Right cardiac atrium (tissue), 5 donors: Measurements from ENCODE around the gene IRF2BP1. TPM values are rescaled to one million over a fixed set of nuclear protein-coding genes. Genes with fewer than 3 reads are reported as not detected.
A peak's percentile ranks its signal among the peaks of the same experiment; 100 is the strongest.
"Not testable (repeated sequence)": the region's sequence is repeated elsewhere in the genome, so short reads cannot be mapped to it uniquely, and the experiment has no call there.

Experiments
- ATAC-seq, 2 donors: fragments of 200-7000 bp; cut with Tn5 transposase; one replicate each; pipeline versions ENCODE4 v1.8.0 to v1.9.1; 2020; ENCODE audit warnings: moderate library complexity in 2 of 2, mild to moderate bottlenecking in 1 of 2
- DNase-seq, 3 donors: peaks; one replicate each; pipeline ENCODE4 v3.0.0-alpha.2; 2020
- H3K27ac ChIP-seq: one replicate; pipeline ENCODE4 v1.5.1; 2013; ENCODE audit warnings: mild to moderate bottlenecking, low read length, control low read depth, moderate library complexity
- H3K27me3 ChIP-seq: one replicate; pipeline ENCODE4 v1.6.1; 2013; ENCODE audit not compliant: control insufficient read depth, insufficient read depth
- H3K4me1 ChIP-seq: one replicate; pipeline ENCODE4 v1.6.1; 2013; ENCODE audit warnings: low read length; ENCODE audit not compliant: control insufficient read depth, insufficient read depth
- H3K4me3 ChIP-seq: one replicate; pipeline ENCODE4 v1.5.1; 2013; ENCODE audit warnings: low read length, control low read depth
- H3K9me3 ChIP-seq: one replicate; pipeline ENCODE4 v1.6.1; 2013; ENCODE audit warnings: low read length; ENCODE audit not compliant: control insufficient read depth
- WGBS: extraction: QIAGEN DNeasy Blood & Tissue Kit; methylation state at CpG from one replicate; pipeline ENCODE4 v1.1.7; 2013; 5-methylcytosine and 5-hydroxymethylcytosine counted together
- intact Hi-C, 4 donors: fragments of 100-400 bp; cut with DNase I; formaldehyde crosslinking; loops; one replicate each; pipeline versions ENCODE4 v1.11.0 to v1.14.0; 2022 to 2023
- polyA plus RNA-seq: library from polyadenylated mRNA; stranded (reverse); fragments of 200-250 nt; gene quantifications from one replicate; pipeline ENCODE4 v1.2.3, GENCODE V29; 2013
- total RNA-seq, 4 donors: library from RNA; stranded (reverse); fragmentation: NEBNext Ultra II Directional; extraction: Animal tissue kit (Norgen Biotek cat#: 25700); gene quantifications; one replicate each; pipeline ENCODE4 v1.2.1, GENCODE V29; 2021
- donor health status: healthy with polysubstance abuse.
- donor health status: DM: no; HTN: yes; CAD: no.
- donor health status: DM: no; HTN: no; CAD: no.
- donor health status: DM: no; HTN: yes; CAD: no; lungs with severe emphysema.
- donor health status: DM: yes; HTN: yes; CAD: no.

Gene IRF2BP1
- total and polyA plus RNA-seq, 5 donors, result 17.5 to 23.4 (median 21.6) TPM

GRCh38 chr19:45901912-45902650 is 16.1 kb upstream of the IRF2BP1 start, which contains the start of gene MYPOP:
TSS of gene MYPOP (minus strand) at chr19:45902613. CDS start at chr19:45901773, 840 bp downstream.
- Histone ChIP-seq H3K4me1 (peaks cover 4% of the 10 kb centered on the region), H3K27ac (peak within 1 kb of the TSS; percentile 68), H3K27me3 (no peaks in the 10 kb centered on the region), H3K4me3 (peak within 1 kb of the TSS; percentile 91), H3K9me3 (no peaks in the 10 kb centered on the region)
- WGBS, result under 1% methylated on average over 40 of the region's 47 CpGs
- peak in 2 of 3 donors; percentile 62 to 64 for DNase-seq
- no peak for ATAC-seq
- intact Hi-C loops, result loop anchor here in 1 of 4 donors (10.0 kb wide), 1 partner anchor 93 kb away; the partner anchor contains the start of gene CCDC61

GRCh38 chr19:45901432-45901911 is 15.5 kb upstream of the IRF2BP1 start:
- 10% methylated on average over 69 of the region's 69 CpGs for WGBS
- no peaks in the 10 kb centered on the region for H3K9me3 ChIP-seq
- intact Hi-C loops, result loop anchor here in 1 of 4 donors (10.0 kb wide), 1 partner anchor 93 kb away; the partner anchor contains the start of gene CCDC61
- DNase-seq (peak; percentile 59 to 80 (median 80)), ATAC-seq (no peak)
- H3K4me3 ChIP-seq, result peak overlapping the region; percentile 91
- no peaks in the 10 kb centered on the region for H3K27me3 ChIP-seq
- H3K27ac ChIP-seq, result no peak overlapping the region
- peaks cover 4% of the 10 kb centered on the region for H3K4me1 ChIP-seq

DNA sequence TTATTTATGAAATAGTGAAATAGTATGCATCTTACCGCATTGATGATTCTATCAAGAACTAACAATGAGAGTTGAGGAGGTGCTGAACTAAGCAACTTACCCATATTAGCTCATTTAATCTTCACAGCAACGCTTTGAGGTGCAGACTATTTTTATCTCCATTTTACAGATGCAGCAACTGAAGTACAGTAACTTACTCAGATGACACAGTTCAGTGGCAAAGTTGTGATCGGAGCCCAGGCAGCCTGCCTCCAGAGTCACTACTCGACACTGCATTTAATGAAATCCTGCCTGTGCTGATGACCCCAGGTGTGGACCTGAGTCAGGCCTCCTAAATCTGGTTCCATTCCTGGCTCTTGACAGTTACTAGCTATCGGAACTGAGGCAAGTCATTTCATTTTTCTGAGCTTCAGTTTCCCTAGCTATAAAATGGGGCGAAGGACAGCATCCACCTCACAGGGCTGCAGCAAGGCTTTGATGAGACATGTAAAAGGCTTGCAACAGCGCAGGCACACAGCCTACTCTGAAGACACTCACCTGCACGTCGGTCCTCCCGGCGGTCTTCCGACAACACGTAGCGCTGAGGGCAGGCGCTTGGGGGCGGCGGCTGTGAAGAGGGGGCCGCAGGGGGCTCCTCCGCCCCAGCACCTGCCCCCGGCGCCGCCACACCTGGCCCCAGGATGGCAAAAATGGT is 14.9 kb upstream of the IRF2BP1 start:
- Histone ChIP-seq H3K27me3 (no peaks in the 10 kb centered on the region), H3K9me3 (no peaks in the 10 kb centered on the region), H3K27ac (no peak overlapping the region), H3K4me3 (peak overlapping the region; percentile 91), H3K4me1 (peaks cover 4% of the 10 kb centered on the region)
- intact Hi-C loops, result loop anchor here in 1 of 4 donors (10.0 kb wide), 1 partner anchor 94 kb away; the partner anchor contains the start of gene CCDC61
- DNase-seq (peak in 2 of 3 donors; percentile 6 to 21), ATAC-seq (no peak)
- WGBS, result 60% methylated on average over 22 of the region's 22 CpGs

DNA sequence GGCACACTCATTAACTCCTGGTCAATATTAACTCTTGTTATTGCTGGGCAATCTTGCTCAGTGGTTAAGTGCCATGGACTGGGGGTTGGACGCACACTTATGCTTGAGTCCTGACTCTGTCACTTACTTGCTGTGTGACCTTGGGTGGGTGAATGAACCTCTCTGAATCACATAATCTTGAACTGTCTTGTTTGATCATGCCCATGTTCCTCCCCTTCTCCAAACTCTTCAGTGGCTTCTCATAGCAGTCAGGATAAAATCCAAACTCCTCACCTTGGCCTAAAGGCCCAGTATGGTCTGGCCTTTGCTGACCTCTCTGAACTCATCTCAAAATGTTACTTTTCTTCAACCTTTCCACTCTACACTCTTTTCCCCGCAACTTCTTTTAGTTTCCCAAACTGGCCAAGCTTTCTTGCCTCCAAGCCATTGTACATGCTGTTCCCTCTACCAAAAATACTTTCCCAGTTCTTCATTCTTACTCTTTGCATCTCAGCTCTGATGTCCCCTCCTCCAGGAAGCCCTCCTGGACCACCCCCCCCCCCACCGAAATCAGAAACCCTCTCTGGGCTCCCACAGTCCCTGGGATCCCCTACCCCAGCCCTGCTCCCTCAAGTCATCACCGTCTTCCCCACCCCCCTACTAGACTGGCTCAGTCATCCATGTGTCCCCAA is 14.1 kb upstream of the IRF2BP1 start:
- WGBS, result 94% methylated on average over 4 of the region's 4 CpGs
- peak in 2 of 3 donors; percentile 3 to 20 for DNase-seq
- ATAC-seq, result no peak
- H3K9me3 ChIP-seq, result no peaks in the 10 kb centered on the region
- intact Hi-C loops, result loop anchor here in 1 of 4 donors (10.0 kb wide), 1 partner anchor 95 kb away; the partner anchor contains the start of gene CCDC61
- H3K27ac ChIP-seq, result no peak overlapping the region
- no peak overlapping the region for H3K4me3 ChIP-seq
- no peaks in the 10 kb centered on the region for H3K27me3 ChIP-seq
- peaks cover 4% of the 10 kb centered on the region for H3K4me1 ChIP-seq

GRCh38 chr19:45899253-45899652 is 13.3 kb upstream of the IRF2BP1 start:
- 97% methylated on average over 7 of the region's 7 CpGs for WGBS
- intact Hi-C loops, result no loop called here
- DNase-seq, result peak in 2 of 3 donors; percentile 11 to 22

DNA sequence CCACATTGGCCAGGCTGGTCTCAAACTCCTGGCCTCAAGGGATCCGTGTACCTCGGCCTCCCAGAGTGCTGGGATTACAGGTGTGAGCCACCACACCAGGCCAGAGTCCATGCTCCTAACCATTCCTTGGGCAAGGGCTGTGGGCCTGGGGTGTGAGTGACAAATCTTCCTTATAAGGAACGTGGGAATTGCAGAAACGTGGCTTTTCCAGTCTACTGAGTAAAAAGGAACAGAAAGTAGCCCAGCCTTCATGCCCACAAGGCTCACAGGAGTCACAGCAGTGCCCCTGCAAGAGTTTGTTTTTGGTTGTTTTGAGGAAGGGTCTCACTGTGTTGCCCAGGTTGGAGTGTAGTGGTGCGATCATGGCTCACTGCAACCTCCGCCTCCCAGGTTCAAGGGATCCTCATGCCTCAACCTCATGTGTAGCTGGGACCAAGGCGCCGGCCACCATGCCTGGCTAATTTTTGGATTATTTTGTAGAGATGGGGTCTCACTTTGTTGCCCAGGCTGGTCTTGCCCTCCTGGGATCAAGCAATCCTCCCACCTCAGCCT is 11.4 kb upstream of the IRF2BP1 start:
- WGBS, result 90% methylated on average over 8 of the region's 8 CpGs
- Histone ChIP-seq H3K27ac (no peak overlapping the region), H3K9me3 (no peaks in the 10 kb centered on the region), H3K27me3 (no peaks in the 10 kb centered on the region), H3K4me1 (peaks cover 4% of the 10 kb centered on the region), H3K4me3 (no peak overlapping the region)
- DNase-seq (peak in 2 of 3 donors; percentile 14 to 21), ATAC-seq (no peak)
- intact Hi-C loops, result no loop called here

More at GRCh38 chr19:45899253-45899652, 13.3 kb upstream of the IRF2BP1 start:
- no peak overlapping the region for H3K4me3 ChIP-seq
- no peak overlapping the region for H3K27ac ChIP-seq
- no peaks in the 10 kb centered on the region for H3K27me3 ChIP-seq
- ATAC-seq, result no peak
- no peaks in the 10 kb centered on the region for H3K9me3 ChIP-seq
- H3K4me1 ChIP-seq, result peaks cover 4% of the 10 kb centered on the region

GRCh38 chr19:45895983-45896599 is 10.2 kb upstream of the IRF2BP1 start:
- H3K4me1 ChIP-seq, H3K9me3 ChIP-seq, H3K4me3 ChIP-seq, H3K27ac ChIP-seq, H3K27me3 ChIP-seq, intact Hi-C loops, ATAC-seq: not testable (repeated sequence)
- 95% methylated on average over 12 of the region's 12 CpGs for WGBS
- peak in 1 of 3 donors; percentile 7 for DNase-seq

DNA sequence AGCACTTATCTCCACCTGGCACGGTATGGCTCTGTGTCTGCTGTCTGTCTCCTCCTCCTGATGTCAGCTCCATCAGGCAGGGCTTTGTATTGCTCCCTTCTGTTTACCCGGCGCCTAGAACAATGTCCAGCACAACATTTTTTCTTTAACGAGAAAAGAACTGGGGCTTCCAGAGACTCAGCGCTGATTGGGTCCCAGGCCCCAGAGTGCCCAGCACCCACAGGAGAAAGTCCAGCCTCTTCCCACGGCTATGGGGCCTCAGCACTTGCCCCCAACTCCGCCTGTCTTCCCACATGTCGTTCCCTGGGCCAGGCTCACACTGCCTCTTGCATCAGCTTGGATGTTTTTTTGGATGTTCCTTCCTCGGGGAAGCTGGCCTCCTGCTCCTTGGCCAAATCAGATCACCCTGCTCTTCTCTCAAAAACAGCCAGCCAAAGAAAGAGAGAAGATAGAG is 9.6 kb upstream of the IRF2BP1 start:
- H3K4me1 ChIP-seq, result peaks cover 2% of the 10 kb centered on the region
- H3K27ac ChIP-seq, result no peak overlapping the region
- peak in 1 of 3 donors; percentile 12 for DNase-seq
- 81% methylated on average over 9 of the region's 9 CpGs for WGBS
- no peak overlapping the region for H3K4me3 ChIP-seq
- intact Hi-C loops, result no loop called here
- ATAC-seq, result no peak
- H3K9me3 ChIP-seq, result no peaks in the 10 kb centered on the region
- H3K27me3 ChIP-seq, result no peaks in the 10 kb centered on the region

GRCh38 chr19:45890877-45891276 is 4.9 kb upstream of the IRF2BP1 start:
- 82% methylated on average over 17 of the region's 17 CpGs for WGBS
- Histone ChIP-seq H3K27me3 (no peaks in the 10 kb centered on the region), H3K9me3 (no peaks in the 10 kb centered on the region), H3K4me3 (no peak overlapping the region), H3K27ac (no peak overlapping the region), H3K4me1 (no peaks in the 10 kb centered on the region)
- ATAC-seq, result no peak
- intact Hi-C loops, result no loop called here
- peak in 1 of 3 donors; percentile 39 for DNase-seq
